Activated T-helper 17 cell treated with anti-CD3 and anti-CD28 coated beads, Interleukin-2, amount 50 U/mL, for 72 hours (primary cell): Measurements from ENCODE around the gene ATP9A. TPM values are rescaled to one million over a fixed set of nuclear protein-coding genes. Genes with fewer than 3 reads are reported as not detected.
"Not testable (repeated sequence)": the region's sequence is repeated elsewhere in the genome, so short reads cannot be mapped to it uniquely, and the experiment has no call there.

Experiments
- ATAC-seq: fragments of 150-1000 bp; cut with Tn5 transposase; replicated peaks from 2 replicates; pipeline ENCODE4 v1.10.0; 2021; ENCODE audit warnings: mild to moderate bottlenecking, moderate library complexity
- H3K27ac Mint-ChIP-seq: one replicate; pipeline ENCODE4 v1.8.0; 2022; ENCODE audit warnings: mixed read lengths
- H3K27me3 Mint-ChIP-seq: one replicate; pipeline ENCODE4 v1.8.0; 2022; ENCODE audit warnings: mixed read lengths
- H3K36me3 Mint-ChIP-seq: one replicate; pipeline ENCODE4 v1.8.0; 2022; ENCODE audit warnings: low read depth, mild to moderate bottlenecking, mixed read lengths
- H3K4me1 Mint-ChIP-seq: one replicate; pipeline ENCODE4 v1.8.0; 2022; ENCODE audit warnings: mixed read lengths
- H3K4me3 Mint-ChIP-seq: one replicate; pipeline ENCODE4 v1.8.0; 2022; ENCODE audit warnings: mild to moderate bottlenecking, mixed read lengths
- H3K9me3 Mint-ChIP-seq: one replicate; pipeline ENCODE4 v1.8.0; 2022; ENCODE audit warnings: mixed read lengths
- total RNA-seq, 2 donors: library from RNA; stranded (reverse); gene quantifications; one replicate each; pipeline ENCODE4 v1.2.3, GENCODE V29; 2022

The ATP9A gene
- 1 to 10 TPM; 1.7 to 2.2 TPM for total RNA-seq

- H3K36me3 Mint-ChIP-seq, result peaks cover 7% of the 10 kb centered on the region
- H3K4me1 Mint-ChIP-seq, result peaks cover 8% of the 10 kb centered on the region
- no peaks in the 10 kb centered on the region for H3K9me3 Mint-ChIP-seq
- no peak for ATAC-seq
- H3K4me3 Mint-ChIP-seq, result peak within 1 kb of the TSS; percentile 53
- H3K27ac Mint-ChIP-seq, result no peak within 1 kb of the TSS
- peaks cover 24% of the 10 kb centered on the region for H3K27me3 Mint-ChIP-seq
These were observed at the start of gene ATP9A for GRCh38 chr20:51767867-51768758. Gene ATP9A, minus strand, starts transcription at chr20:51768390. Its CDS starts 21 bp downstream, at chr20:51768369.

GRCh38 chr20:51816856-51817255 lies 48.7 kb upstream of the ATP9A start:
- H3K4me3 Mint-ChIP-seq, H3K9me3 Mint-ChIP-seq, H3K27ac Mint-ChIP-seq, H3K36me3 Mint-ChIP-seq, ATAC-seq, H3K4me1 Mint-ChIP-seq: not testable (repeated sequence)
- H3K27me3 Mint-ChIP-seq, result peaks cover 23% of the 10 kb centered on the region

GRCh38 chr20:51815383-51816076 lies 47.3 kb upstream of the ATP9A start:
- no peak for ATAC-seq
- Mint-ChIP-seq H3K4me3 (no peak overlapping the region), H3K36me3 (no peaks in the 10 kb centered on the region), H3K9me3 (no peaks in the 10 kb centered on the region), H3K27ac (no peak overlapping the region), H3K4me1 (peaks cover 4% of the 10 kb centered on the region), H3K27me3 (peaks cover 23% of the 10 kb centered on the region)

GRCh38 chr20:51812861-51813260 lies 44.7 kb upstream of the ATP9A start:
- no peaks in the 10 kb centered on the region for H3K9me3 Mint-ChIP-seq
- H3K4me3 Mint-ChIP-seq, result no peak overlapping the region
- no peak for ATAC-seq
- no peaks in the 10 kb centered on the region for H3K36me3 Mint-ChIP-seq
- peaks cover 4% of the 10 kb centered on the region for H3K4me1 Mint-ChIP-seq
- no peak overlapping the region for H3K27ac Mint-ChIP-seq
- peaks cover 15% of the 10 kb centered on the region for H3K27me3 Mint-ChIP-seq

- Mint-ChIP-seq H3K27ac (no peak overlapping the region), H3K4me3 (no peak overlapping the region), H3K36me3 (no peaks in the 10 kb centered on the region), H3K4me1 (peaks cover 4% of the 10 kb centered on the region), H3K9me3 (no peaks in the 10 kb centered on the region), H3K27me3 (peaks cover 15% of the 10 kb centered on the region)
- no peak for ATAC-seq
These were observed 43.4 kb upstream of the ATP9A start for GRCh38 chr20:51811514-51812128.

- no peaks in the 10 kb centered on the region for H3K9me3 Mint-ChIP-seq
- no peak for ATAC-seq
- no peak overlapping the region for H3K27ac Mint-ChIP-seq
- no peaks in the 10 kb centered on the region for H3K36me3 Mint-ChIP-seq
- H3K27me3 Mint-ChIP-seq, result peaks cover 17% of the 10 kb centered on the region
- peaks cover 4% of the 10 kb centered on the region for H3K4me1 Mint-ChIP-seq
- H3K4me3 Mint-ChIP-seq, result no peak overlapping the region
These were observed 42.8 kb upstream of the ATP9A start for GRCh38 chr20:51811042-51811355.

GRCh38 chr20:51810155-51811041 lies 42.2 kb upstream of the ATP9A start:
- peaks cover 16% of the 10 kb centered on the region for H3K27me3 Mint-ChIP-seq
- H3K4me3 Mint-ChIP-seq, result no peak overlapping the region
- H3K27ac Mint-ChIP-seq, result no peak overlapping the region
- H3K9me3 Mint-ChIP-seq, result no peaks in the 10 kb centered on the region
- H3K4me1 Mint-ChIP-seq, result peaks cover 4% of the 10 kb centered on the region
- no peaks in the 10 kb centered on the region for H3K36me3 Mint-ChIP-seq
- ATAC-seq, result no peak

- no peak for ATAC-seq
- H3K9me3 Mint-ChIP-seq, result no peaks in the 10 kb centered on the region
- H3K36me3 Mint-ChIP-seq, result no peaks in the 10 kb centered on the region
- H3K27ac Mint-ChIP-seq, result no peak overlapping the region
- peaks cover 14% of the 10 kb centered on the region for H3K27me3 Mint-ChIP-seq
- no peak overlapping the region for H3K4me3 Mint-ChIP-seq
- H3K4me1 Mint-ChIP-seq, result peaks cover 3% of the 10 kb centered on the region
These were observed 39.6 kb upstream of the ATP9A start for GRCh38 chr20:51807720-51808250.

GRCh38 chr20:51804754-51805153 lies 36.6 kb upstream of the ATP9A start:
- peaks cover 22% of the 10 kb centered on the region for H3K27me3 Mint-ChIP-seq
- H3K27ac Mint-ChIP-seq, result no peak overlapping the region
- no peaks in the 10 kb centered on the region for H3K9me3 Mint-ChIP-seq
- no peak for ATAC-seq
- H3K36me3 Mint-ChIP-seq, result no peaks in the 10 kb centered on the region
- H3K4me1 Mint-ChIP-seq, result no peaks in the 10 kb centered on the region
- no peak overlapping the region for H3K4me3 Mint-ChIP-seq

GRCh38 chr20:51803148-51803854 lies 35.1 kb upstream of the ATP9A start:
- Mint-ChIP-seq H3K27me3 (peaks cover 36% of the 10 kb centered on the region), H3K4me3 (no peak overlapping the region), H3K9me3 (no peaks in the 10 kb centered on the region), H3K36me3 (no peaks in the 10 kb centered on the region), H3K4me1 (no peaks in the 10 kb centered on the region), H3K27ac (no peak overlapping the region)
- no peak for ATAC-seq

- H3K4me1 Mint-ChIP-seq, result no peaks in the 10 kb centered on the region
- no peaks in the 10 kb centered on the region for H3K9me3 Mint-ChIP-seq
- H3K27ac Mint-ChIP-seq, result no peak within 1 kb of the TSS
- H3K27me3 Mint-ChIP-seq, result peaks cover 44% of the 10 kb centered on the region
- ATAC-seq, result no peak
- H3K36me3 Mint-ChIP-seq, result no peaks in the 10 kb centered on the region
- H3K4me3 Mint-ChIP-seq, result no peak within 1 kb of the TSS
These were observed 34.1 kb upstream of the ATP9A start, which contains the start of gene SALL4 for GRCh38 chr20:51802170-51802751. Gene SALL4, minus strand, starts transcription at chr20:51802521. Its CDS starts 113 bp downstream, at chr20:51802408.

GRCh38 chr20:51801823-51802123 lies 33.6 kb upstream of the ATP9A start:
- Mint-ChIP-seq H3K36me3 (no peaks in the 10 kb centered on the region), H3K27me3 (peaks cover 45% of the 10 kb centered on the region), H3K4me1 (no peaks in the 10 kb centered on the region), H3K4me3 (no peak overlapping the region), H3K9me3 (no peaks in the 10 kb centered on the region), H3K27ac (no peak overlapping the region)
- no peak for ATAC-seq

- peak overlapping the region; percentile 37 for H3K4me3 Mint-ChIP-seq
- no peak for ATAC-seq
- peaks cover 47% of the 10 kb centered on the region for H3K27me3 Mint-ChIP-seq
- H3K4me1 Mint-ChIP-seq, result no peaks in the 10 kb centered on the region
- H3K9me3 Mint-ChIP-seq, result no peaks in the 10 kb centered on the region
- H3K36me3 Mint-ChIP-seq, result no peaks in the 10 kb centered on the region
- H3K27ac Mint-ChIP-seq, result no peak overlapping the region
These were observed 33.1 kb upstream of the ATP9A start for GRCh38 chr20:51801122-51801822.
